NCI-H2196 treated with DMSO at 0.1 percent for 48 hours (cell line): ENCODE results near the gene ABCC8.

Experiments used
- DNase-seq: peaks from one replicate; lab custom pipeline; 2025; ENCODE audit not compliant: unreplicated experiment; lab: John Stamatoyannopoulos, UW

The ABCC8 gene

GRCh38 chr11:17473071-17473744 is 3.4 kb downstream of the ABCC8 start:
- peak; percentile 9 for DNase-seq

DNA sequence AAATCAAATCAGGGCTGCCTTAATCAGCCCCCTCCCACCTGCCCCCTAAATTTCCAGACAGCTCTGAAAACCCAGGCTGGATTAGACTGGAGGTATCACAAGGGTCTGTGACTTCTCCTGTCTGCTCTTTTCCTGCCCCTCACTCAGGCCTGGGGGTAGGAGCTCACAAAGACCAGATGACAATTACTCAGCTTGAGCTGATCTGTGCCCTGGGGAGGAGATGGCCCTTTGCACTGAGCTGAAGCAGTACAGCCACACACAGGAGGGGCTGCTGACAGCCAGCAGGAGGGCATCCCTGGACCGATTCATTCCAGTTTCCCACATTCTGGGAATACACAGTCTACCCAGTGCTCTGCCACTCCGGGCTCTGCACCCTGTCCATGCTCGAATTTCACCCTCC is 4.2 kb downstream of the ABCC8 start:
- DNase-seq, result no peak

DNA sequence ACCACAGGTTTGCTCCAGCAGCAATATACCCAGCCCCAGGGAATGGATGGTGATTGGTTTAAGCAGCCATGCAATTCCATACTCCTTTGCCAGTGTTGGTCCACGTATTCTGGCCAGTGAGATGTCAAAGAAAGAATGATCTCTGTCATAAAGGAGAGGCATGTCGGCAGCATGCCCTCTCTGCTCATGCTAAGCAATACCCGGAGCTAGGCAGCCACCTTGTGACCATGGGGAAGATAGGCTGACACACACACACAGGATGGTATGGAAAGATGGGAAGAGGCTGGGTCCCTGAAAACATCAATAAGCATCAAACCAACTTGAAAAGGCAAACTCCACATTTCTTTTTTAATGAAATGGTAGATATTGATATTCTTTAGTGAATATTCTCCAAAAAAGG is 5.1 kb downstream of the ABCC8 start:
- no peak for DNase-seq

DNA sequence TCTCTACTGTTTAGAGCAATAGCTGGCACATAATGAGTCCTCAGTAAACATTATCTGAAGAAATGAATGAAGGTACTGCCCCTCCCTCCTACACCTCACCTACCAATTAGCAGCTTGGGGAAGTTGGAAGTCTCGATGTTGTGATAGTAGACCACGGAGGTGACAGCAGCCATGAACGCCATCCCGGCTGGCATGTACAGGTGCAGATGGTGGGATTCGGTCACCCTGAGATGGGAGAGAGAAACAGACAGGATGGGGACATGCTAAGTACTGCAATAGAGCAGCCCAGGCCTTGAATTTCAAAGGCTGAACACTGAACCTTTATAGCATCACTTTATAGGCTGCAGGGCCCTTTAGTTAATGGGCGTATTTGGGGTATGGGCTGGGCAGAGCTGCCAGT is 6.6 kb downstream of the ABCC8 start:
- DNase-seq, result no peak

GRCh38 chr11:17468122-17468521 is 8.5 kb downstream of the ABCC8 start:
- DNase-seq, result no peak

DNA sequence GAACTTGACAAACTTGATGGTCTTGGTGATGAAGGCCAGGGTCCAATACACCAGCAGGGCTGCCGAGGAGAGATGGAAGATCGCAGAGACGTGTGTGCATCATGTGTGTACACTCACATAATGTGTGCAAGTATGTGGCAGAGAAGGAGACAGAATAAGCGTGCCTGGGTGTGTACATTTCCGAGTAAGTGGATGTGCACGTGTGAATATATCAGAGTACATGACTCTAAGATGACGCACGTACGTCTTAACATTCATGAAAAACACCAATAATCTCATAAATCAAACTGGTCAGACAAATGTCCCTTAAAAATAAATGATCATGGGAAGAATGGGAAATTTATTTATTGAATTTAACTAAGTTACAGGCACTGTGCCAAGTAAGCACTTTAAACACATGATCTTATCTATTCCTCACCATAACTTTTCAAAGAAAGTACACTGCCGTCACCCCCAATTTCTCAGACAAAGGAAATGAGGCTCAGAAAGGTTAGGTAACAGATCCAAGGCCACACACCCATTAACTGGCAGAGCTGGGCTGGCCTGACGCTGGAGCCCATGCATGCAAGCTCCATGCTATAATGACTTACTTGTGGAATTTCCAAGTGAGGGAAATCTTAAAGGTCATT is 13.0 kb downstream of the ABCC8 start:
- no peak for DNase-seq

- no peak for DNase-seq
These were observed 13.7 kb downstream of the ABCC8 start for GRCh38 chr11:17462940-17463339.

DNA sequence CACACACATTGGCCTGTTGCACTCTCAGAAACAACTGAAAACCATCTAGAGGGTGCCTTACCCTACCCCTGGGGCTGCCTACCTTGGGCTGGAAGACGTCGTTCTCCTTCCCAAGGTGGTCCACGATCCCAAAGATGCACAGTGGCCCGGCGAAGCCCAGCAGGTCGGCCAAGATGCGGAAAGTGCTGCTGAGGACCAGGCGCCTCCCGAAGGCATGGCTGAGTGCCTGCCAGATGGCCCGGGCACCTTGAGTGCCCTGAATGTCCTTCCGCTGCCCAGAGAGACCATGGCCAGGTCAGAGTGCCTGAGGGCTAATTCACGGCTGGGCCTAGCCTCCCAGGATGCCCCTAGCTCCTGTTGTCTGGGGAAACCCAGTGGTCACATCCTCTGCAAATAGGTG is 16.2 kb downstream of the ABCC8 start:
- no peak for DNase-seq

DNA sequence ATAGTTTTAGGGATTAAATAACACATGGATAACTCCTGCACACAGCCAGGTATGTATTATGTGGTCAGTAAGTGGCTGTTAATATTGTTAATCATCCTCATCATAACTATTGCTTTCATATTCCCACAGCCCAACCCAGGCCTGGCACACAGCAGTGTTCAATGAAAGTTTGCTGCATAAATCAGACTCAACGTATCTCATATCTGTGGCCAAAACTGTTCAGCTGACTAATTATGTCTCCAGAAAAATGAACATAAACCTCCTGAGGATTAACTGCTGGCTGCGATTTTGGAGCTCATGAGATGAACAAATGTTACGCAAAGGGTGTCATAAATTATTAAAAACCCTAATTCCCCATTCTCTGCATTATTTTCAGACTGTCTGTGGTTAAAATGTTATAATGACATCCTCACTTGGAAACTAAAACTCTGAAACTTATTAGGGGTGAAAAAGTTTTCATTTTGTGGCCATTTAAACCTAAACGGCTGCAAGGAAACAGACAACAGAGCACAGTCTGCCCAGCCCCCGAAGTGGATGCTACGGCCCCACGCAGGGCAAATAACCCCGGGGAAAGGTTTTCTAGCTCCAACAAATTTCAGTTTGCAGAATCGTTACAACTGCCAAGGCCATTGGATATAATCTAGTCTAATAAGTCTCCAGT is 17.3 kb downstream of the ABCC8 start:
- DNase-seq, result no peak

- no peak for DNase-seq
These were observed 18.4 kb downstream of the ABCC8 start for GRCh38 chr11:17458268-17458667.

DNA sequence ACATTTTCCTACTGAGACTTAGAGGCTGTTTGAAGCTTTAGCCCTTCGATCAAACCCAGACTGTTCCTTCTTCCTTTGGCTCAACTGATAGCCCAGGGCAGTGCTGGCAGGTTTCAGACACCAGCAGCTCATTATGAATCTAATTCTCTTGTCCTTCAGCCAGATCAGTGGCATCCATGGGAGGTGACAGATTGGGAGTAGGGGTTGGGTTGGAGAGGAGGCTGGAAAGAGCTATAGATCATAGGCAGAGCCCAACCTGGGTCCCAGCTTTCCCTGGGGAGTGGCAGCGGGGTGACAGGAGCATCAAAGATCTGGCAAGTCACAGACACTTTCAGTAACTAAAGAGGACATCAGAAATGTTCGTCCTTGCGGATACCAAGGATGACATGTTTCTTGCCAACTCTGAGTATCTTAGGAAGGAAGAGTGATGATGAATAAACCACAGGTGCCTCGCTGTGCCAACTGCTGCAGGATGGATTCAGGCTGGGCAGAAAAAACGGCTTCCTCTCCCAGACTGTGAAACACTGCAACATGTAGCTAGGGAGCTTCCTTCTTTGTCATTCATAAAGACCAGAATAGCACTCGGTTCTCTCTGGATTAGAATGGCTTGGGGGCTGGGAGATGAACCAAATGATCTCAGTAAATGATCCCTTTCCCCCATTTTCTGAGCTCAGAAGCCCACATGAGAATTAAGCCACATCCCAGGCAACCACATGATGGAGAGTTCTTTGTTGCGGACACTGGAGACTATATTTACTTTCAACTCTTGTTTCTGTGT is 19.1 kb downstream of the ABCC8 start:
- DNase-seq, result no peak

DNA sequence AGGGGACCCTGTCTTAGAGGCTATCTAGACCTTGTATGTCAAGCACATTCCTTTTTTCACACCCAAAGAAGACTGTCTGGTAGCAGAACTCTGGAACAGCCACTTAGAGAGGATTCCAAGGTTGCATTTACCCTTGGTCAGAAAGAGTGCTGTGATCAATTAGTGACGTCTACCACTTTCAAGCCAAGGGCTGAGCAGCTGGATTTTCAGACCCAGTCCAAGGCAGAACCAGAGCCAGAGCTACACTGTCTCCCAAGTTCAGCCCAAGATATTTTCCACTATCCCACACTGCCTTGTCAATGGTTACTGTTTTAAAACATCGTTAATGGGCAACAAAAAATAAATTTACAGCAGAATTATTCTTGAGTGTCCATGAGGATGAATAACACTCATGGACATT is 24.0 kb downstream of the ABCC8 start:
- no peak for DNase-seq

GRCh38 chr11:17449158-17449557 is 27.5 kb downstream of the ABCC8 start:
- no peak for DNase-seq

DNA sequence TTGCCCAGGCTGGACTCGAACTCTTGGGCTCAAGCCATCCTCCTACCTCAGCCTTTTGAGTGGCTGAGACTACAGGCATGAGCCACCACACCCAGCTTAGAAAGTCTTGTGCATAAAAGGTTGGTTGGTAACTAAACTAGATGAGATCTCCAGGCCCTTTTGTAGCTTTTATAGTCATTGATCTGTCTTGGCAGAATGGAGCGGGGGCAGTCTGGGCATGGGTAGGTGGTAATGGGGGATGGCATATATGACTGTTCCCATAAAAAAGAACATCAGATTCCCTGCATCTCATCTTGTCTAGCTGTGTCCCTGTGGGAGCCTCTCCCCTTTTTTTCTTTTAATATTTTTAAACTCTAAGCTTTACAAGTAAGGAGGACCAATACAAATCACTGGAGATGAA is 30.2 kb downstream of the ABCC8 start:
- DNase-seq, result no peak

GRCh38 chr11:17445240-17445795 is 31.3 kb downstream of the ABCC8 start:
- DNase-seq, result no peak

DNA sequence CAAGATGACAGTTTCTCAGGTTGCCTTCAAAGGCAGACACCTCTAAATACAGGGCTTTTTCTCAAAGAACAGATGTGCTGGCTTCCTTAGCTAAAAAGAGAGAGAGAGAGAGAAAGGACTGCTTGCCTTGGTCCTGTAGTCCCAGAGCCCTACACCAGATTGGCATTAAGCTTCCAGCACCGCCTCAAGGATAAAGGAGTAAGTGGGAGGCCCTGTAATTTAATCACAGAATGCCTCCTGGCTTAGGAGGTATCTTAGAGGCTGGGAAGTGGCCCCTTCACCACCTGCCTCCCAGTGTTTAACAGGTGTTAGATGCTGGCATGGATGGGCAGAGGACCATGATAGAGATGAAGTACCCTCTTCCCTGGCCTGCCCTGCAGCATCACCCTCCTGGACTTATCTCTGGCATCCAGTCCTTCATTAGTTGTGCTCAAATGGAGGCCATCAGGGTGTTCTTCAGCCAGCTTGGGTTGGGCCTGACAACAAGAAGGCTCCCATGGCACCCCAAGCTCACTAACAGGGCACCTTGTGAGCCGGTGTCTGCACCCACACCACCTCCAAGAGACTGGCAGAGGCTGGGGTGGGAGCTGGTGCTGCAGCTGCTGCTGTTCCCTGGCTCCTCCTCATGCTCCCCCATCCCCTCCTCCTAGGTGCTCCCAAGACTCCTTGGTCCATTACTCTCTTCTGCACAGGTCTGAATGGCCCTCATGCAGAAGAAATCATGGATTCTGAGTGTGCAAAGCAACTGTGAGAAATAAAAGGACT is 32.5 kb downstream of the ABCC8 start:
- no peak for DNase-seq

DNA sequence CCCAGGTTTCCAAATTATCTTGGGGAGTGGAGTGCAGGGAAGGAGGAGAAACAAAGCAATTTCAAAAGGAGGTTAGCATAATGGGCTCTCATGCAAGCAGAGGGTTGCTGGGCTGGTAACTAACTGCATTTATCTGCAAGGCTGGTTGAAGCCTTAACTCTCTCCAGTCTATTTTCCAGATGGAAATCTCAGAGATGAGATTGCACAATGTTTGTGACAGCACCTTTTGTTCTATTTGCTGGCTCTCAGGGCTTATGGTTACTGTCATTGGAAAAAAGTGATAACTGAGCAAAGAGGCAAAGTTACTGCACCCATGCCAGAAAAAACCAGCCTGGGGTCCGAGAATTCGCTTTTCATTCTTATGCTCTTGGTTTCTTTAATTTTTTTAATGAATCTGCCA is 33.2 kb downstream of the ABCC8 start:
- DNase-seq, result no peak

DNA sequence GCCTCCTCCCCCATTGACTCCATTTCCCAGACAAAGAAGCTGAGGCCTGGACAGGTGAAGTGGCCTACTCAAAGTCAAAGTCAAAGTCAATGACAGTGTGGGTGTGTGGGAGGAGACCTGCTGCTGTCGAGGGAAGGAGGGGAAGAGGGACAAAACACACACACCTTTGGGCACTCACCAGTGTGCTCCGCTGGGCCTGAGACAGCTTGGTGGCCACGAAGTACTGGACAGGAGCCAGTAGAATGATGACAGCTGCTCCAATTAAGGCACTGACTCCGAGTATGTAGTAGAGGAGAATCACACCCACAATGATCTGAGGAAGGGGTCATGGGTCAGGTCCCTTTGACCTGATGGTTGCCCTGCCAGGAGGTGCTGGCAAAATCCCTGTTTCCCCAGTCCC is 33.6 kb downstream of the ABCC8 start:
- no peak for DNase-seq

DNA sequence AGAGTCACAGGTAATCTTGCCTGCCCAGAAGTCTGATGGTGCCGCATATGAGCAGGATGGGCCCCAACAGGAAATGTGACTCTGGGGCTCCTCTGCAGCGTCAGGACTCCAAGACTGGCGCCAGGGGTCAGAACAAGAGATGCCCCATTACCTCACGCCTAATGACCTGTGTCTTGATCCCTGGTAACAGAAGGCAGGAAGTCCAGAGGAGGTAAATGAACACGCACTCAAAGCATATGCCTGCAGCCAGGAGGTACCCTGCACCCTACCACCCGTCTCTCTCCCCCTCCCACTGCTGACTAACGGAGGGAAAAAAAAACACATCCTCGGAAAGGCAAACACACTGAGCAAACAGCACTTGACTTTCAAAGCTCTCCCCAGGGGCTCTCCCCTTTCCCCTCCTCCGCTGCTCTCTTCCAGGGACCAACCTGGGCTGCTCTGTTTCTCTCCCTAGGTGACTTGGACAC is 37.3 kb downstream of the ABCC8 start:
- peak; percentile 85 for DNase-seq

DNA sequence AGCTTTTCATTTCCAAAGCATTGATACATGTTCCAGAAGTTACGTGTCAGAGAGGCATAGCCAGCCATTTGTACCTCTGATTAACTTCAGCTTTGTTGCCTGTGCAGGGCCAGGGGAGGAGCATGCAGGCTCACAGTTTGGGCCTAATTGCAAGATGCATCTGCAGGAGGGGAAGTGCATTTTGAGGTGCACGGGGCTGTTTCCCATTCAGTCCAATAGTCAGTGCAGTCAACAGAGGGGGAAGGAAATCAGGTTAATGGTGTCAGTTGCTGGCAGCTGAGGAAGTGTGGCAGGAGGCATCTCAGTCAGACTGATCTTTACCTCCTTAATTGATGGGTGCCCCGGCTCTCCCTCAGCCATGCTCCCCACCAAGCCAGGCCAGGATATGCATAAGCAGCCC is 39.3 kb downstream of the ABCC8 start:
- no peak for DNase-seq

GRCh38 chr11:17434108-17434507 is 42.5 kb downstream of the ABCC8 start:
- no peak for DNase-seq
